ENCODE measurements around the gene CFD.
A peak's percentile ranks its signal among the peaks of the same experiment; 100 is the strongest.
"Not testable (repeated sequence)": the region's sequence is repeated elsewhere in the genome, so short reads cannot be mapped to it uniquely, and the experiment has no call there.

CFD gene

DNA sequence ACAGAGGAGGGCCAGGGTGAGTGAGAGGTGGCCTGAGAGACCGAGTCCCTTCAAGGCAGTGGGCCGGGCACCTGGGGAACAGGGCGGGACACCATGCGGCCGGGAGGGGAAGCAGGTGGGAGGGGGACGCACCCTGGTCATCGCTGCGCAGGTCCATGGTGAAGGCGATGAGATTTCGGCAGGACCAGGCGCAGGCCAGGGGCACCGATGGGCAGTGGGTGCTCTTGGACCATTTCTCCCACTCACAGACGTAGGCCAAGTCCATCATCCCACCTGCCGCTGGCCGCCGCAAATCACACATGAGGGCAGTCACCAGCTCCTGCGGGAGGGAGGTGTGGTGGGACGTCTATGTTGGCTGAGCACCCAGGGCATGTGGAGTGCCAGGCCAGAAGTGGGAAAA lies 31.4 kb downstream of the CFD start:
- no peak for DNase-seq

DNA sequence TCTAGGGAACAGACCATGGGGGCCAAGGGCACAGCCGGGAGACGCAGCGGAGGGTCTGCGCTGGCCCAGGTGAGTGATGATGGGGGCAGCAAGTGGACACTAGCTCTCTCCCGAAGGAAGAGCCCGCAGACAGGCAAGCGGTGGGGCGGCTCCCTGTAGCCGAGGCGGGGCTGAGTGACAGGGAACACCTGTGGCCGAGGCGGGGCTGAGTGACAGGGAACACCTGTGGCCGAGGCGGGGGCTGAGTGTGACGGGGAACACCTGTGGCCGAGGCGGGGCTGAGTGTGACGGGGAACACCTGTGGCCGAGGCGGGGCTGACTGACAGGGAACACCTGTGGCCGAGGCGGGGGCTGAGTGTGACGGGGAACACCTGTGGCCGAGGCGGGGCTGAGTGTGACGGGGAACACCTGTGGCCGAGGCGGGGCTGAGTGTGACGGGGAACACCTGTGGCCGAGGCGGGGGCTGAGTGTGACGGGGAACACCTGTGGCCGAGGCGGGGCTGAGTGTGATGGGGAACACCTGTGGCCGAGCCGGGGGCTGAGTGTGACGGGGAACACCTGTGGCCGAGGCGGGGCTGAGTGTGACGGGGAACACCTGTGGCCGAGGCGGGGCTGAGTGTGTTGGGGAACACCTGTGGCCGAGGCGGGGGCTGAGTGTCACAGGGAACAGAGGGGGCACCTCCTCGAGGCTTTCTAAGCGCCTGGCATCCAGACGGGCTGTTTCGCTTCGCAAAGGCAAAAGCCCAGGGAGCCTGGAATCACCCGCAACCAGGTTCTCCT lies 32.1 kb downstream of the CFD start:
- DNase-seq = not testable (repeated sequence)

DNA sequence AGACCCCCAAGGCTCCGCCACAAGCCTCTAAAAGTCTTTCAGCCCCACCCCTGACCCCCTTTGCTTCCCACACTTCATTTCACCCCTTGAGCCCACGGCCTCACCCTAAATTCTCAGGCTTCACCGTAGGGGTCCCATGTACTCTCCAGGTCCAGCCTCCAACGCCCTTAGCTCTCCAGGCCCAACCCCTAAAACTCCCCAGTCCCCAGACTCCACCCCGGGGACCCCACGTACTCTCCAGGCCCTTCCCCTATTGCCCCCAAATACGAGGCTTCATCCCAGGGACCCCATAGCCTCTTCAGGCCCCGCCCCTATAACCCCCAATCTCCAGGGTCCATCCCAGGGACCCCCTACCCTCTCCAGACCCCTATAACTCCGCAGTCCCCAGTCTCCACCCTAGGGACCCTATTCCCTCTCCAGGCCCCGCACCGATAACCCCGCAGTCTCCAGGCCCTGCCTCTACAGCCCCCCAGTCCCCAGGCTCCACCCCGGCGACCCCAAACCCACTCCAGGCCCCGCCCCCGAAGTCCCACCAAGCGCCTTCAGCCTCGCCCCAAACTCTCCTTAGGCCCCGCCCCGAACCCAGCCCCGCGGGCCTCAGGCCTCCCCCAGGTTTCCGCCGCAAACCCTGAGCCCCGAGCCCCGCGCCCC lies 32.9 kb downstream of the CFD start:
- peak; percentile 29 to 34 for DNase-seq

DNA sequence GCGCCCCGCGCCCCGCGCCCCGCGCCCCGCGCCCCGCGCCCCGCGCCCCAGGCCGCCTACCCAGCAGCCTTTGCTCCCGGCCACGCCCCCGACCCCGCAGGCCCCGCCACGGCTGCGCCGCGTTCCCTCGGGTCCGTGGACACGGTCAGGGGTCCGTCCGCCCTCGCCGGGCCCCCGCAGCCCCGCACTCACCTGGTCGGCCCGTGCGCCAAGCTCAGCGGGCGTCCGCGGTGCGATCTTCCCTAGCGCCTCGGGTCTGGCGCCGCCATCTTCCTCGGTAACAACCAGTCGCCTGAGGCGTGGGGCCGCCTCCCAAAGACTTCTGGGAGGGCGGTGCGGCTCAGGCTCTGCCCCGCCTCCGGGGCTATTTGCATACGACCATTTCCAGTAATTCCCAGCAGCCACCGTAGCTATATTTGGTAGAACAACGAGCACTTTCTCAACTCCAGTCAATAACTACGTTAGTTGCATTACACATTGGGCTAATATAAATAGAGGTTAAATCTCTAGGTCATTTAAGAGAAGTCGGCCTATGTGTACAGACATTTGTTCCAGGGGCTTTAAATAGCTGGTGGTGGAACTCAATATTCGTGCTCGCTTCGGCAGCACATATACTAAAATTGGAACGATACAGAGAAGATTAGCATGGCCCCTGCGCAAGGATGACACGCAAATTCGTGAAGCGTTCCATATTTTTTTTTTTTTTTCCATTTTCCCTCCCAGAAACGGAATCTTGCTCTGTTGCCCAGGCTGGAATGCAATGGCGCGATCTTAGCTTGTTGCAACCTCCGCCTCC lies 33.6 kb downstream of the CFD start, which contains the start of the genes MED16 and RNU6-9:
Gene MED16, minus strand, starts transcription at position 294 of the 796 bp plus-strand sequence. CDS start 2,056 bp downstream, outside the sequence.
Gene RNU6-9, plus strand, starts transcription at position 591 of the 796 bp plus-strand sequence.
- peak; percentile 88 to 93 for DNase-seq

DNA sequence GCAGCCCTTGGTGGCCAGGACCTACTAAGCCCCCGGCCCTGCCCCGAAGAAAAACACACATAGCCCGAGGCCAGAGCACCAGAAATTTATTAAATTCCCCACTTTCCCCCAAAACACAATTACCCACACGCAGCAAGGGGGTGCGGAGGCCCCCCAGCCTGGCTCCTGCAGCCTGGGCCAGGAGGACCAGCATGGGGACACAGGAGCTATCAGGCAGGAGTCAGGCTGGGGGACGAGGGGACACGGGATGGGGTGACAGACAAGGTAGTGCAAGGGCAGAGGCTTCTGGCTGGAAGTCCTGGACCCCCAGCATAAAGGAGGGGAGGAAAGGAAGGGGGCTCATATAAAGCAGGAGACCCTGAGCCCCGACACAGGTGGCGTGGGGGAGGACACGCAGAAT lies 37.0 kb downstream of the CFD start:
- DNase-seq = no peak

DNA sequence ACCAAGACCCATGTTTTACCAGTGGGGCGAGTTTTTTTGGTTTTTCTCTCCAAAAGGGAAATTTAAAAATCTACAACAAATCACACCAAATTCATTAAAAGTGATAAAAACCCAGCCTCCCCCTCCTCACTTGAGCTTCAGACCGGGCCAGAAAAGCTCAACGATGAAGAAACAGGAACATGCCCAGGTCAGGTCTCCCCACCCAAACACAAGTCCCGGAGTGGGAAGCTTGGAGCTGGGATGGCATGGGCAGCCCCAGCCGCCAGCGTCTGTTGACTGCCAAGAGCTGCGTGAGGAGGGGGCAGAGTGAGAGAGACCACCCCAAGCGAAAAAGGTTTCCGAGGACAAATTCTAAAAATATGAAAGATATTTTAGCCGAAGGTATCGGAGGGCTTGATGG lies 37.5 kb downstream of the CFD start:
- no peak for DNase-seq

DNA sequence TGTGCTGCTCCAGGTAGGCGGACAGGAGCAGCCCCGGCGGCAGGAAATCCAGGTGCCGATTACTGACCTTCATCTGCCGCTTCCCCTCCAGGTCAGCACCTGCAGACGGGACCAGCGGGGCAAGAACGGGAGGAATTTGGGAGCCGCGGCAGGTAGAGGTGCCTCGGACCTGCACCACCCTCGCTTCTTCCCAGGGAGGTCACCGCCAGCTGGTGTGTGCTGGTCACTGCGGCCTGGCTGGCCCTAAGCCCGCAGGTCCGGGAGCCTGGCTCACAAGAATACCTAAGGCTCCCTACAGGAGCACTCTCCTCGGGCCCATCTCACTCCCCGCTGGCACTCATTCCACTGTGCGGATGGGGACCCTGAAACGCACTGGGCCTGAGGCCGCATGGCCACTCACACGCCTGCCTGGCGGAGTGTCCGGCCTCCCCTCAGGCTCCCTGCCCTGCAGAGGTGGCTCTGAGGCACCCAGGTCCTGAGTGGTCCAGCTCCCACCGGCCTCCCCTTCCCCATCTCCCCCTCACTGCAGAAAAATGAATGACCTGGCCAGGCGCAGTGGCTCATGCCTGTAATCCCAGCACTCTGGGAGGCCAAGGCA lies 38.1 kb downstream of the CFD start:
- no peak for DNase-seq

DNA sequence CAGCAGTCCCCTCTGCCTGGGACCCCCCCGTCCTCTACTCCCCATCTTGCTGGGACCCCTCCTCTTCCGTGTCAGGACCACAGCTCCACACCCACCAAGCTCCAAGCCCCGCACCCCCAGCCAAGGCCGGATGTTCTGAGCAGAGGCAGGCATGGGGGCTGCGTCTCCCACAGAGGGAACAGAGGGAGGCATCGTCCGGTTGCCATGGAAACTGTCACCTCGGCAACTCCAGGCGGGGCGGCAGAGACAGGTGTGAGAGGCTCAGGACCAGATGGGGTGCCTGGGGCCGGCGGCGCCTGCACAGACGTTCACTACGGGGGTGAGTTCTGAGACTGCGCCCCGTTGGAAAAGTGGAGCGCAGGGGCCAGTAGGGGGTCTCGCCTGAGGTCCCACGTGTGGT lies 39.2 kb downstream of the CFD start:
- no peak for DNase-seq

DNA sequence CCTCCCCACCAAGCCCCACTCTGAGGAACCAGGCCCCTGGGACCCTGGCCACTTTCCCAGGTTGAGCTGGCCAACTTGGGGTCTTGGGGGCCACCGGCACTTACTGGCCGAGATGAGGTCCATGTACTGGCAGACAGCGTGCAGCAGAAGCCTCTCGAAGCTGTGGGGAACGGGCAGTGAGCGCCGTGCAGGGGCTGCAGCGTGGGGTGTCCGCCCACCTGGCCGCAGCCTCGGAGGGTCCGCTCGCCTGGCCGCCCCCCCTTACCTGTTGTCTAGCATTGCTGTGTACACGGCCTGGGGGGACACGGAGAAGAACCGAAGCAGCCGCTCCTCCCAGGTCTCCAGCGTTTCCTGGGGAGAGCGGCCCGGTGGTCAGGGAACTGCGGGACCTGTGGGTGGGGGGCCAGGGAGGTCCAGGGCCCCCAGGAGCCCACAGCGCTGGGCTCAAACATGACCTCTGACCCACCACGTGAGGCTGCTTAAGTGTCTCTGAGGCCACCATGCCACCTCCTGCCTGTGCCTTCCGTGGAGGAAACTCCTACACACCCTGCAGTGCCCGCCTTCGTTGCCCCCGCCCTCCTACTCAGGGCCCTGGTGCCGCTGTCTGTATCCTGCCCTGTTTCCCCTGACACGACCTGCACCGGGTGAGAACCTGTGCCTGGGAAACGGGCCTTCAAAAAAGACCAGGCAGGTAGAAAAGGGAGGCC lies 40.0 kb downstream of the CFD start:
- no peak for DNase-seq

DNA sequence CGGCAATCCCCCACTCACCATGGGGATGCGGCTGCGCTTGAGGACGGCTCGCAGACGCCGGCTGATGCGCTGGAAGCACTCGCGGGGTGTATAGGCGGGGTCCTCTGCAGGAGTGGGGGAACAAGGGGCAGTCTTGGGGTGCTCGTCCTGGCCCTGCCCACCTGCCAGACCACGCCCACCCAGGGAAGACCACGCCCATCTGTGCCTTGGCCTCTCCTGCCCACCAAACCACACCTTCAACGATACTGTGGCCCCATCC lies 40.5 kb downstream of the CFD start:
- no peak for DNase-seq

DNA sequence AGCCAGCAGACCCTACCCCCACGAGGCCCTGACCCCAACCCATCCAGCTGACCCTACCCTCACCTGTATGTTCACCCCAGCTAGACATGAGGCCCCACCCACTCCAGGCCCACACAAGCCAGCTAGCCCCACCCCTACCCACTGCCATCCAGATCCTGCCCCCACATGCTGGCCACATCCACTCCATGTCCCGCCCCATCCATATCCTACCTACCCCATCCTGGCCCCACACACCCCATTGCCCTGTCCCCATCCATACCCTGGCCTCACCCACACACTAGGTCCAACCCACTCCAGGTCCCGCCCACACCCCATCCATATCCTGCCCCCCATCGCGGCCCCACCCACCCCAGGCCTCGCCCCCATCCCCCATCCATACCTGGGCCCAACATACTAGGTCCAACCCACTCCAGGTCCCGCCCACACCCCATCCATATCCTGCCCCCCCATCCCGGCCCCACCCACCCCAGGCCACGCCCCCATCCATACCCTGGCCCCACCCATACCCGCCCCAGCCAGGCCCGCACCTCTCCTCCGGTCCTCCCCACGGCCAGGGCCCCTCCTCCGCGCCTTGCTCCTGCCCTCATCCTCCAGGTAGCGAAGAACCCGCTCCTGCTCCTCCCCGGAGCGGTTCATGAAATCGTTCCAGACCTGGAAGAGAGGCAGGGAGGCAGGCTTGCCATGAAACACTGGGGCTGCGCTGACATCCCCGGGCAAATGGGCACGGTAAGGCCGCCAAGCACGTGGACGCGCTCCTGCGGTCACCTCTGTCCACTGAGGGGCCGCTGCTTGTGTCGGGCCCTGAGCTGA lies 41.0 kb downstream of the CFD start:
- peak in 1 of 2 donors; percentile 2 for DNase-seq

DNA sequence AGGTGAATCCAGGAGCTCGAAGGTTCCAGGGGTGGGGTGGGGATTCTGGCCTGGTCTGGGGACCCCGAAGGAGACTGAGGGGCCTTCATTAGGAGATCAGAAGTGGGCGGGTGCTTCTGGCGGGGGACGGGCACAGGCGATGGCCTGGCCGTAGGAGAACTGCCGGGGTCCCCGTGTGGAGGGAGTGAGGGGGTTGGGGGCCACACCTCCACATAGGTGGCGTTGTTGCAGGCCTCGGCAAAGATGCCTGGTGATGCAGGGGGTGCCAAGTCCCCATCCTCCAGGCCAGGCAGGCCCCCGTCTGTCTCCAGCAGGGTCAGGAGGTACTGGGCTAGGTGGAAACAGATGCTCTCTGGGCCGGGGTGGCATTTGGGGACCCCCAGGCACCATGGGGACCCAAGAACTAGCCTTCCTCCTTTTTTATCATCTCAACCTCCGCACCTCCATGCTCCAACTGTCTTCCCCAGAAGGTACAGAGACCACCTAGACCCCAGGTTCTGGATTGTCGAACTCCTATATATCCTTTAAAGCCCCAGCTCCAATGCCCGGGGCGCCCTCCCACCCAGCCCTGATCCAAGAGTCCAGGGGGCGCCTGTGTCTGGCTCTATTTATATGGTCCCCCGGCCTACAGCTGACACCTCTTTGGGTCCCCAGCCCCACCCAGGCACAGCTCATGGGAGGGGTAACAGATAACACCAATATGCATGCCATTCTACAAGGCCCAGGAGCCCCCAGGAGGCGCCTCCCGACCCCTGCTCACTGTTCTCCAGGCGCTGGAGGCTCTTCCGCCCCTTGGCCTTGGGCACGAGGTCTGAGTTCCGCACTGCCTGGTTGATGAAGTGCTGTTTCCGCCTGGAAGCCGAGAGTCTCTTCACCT lies 42.0 kb downstream of the CFD start:
- DNase-seq = no peak

DNA sequence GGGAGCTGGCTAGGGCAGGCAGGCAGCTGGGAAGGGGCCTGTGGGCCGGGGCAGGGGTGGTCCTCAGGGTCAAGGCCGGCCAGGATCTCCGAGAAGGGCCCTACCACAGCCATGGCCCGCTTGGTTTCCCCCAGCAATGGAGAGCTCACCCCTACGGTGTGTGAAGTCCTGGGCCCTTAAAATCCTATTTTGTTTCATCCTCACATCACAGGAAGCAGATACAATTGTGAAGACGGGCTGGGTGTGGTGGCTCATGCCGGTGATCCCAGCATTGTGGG lies 42.6 kb downstream of the CFD start:
- DNase-seq = no peak

DNA sequence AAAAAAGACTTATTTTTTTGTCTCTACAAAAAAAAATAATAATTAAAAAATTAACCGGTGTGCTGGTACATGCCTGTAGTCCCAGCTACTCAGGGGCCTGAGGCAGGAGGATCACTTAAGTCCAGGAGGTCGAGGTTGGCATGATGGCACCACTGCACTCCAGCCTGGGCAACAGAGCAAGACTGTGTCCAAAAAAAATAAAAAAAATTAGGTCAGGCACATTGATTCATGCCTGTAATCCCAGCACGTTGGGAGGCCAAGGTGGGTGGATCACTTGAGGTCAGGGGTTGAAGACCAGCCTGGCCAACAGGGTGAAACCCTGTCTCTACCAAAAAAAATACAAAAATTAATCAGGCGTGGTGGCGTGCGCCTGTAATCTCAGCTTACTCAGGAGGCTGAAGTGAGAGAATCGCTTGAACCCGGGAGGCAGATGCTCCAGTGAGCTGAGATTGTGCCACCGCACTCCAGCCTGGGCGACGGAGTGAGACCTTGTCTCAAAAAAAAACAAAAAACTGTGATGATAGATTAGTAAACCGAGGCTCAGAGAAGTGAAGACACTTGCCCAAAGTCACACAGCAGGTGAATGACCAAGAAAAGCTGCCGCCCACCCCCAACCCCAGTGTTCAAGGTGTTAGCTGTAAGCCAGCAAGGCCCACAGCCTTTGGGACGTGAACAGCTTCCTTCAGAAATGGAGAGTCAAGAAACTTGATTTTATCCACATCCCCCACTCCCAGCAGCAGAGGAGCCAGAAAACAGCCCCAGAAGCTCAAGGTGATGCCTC lies 43.2 kb downstream of the CFD start:
- DNase-seq = no peak

DNA sequence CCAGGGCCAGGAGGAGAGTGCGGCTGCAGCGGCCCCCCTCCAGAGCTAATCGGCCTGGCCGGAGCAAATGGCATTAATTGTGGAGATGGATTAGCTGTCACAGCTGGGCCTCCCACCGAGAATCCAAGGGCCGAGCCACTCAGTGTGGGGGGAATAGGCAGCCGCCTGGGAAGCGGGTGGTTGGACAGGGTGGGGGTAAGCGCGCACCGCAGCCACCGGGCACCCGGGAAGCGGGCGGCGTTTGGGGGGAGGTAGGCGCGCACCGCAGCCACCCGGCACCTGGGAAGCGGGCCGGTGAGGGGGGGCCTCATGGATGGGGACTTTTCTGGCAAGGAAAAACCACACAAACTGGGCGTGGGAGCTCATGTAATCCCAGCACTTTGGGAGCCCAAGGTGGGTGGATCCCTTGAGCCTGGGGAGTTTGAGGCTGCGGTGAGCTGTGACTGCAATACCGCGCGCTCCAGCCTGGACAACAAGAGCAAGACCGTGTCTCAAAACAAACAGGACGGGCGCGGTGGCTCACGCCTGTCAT lies 43.9 kb downstream of the CFD start:
- no peak for DNase-seq

DNA sequence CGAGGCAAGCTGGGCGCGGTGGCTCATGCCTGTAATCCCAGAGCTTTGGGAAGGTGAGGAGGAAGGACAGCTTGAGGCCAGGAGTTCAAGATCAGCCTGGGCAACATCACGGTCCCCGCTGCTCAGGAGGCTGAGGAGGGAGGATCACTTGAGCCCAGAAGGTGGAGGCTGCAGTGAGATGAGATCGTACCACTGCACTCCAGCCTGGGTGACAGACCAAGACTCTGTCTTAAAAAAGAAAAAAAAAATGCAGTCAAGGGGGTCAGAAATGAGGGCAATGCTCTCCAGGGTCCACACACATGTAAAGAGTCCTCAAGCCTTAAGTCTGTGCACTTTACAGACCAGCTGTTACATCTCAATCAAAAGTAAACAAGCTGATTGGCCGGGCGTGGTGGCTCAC lies 45.1 kb downstream of the CFD start:
- DNase-seq = no peak

DNA sequence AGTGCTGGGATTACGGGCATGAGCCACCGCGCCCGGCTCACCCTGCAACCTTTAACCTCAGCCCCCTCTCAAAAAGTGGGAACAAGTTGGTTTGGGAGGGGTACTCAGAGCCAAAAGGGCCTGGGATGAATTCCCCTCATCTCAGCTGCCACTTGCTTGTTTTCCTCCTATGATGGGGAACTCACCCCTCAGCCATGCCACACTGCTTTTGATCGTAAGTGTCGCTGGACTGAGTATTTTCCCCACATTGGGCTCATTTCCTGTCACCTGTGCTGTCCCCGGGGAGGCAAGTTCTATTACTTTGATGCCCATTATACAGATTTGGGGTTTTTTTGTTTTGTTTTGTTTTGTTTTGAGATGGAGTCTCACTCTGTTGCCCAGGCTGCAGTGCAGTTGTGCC lies 47.0 kb downstream of the CFD start:
- no peak for DNase-seq

DNA sequence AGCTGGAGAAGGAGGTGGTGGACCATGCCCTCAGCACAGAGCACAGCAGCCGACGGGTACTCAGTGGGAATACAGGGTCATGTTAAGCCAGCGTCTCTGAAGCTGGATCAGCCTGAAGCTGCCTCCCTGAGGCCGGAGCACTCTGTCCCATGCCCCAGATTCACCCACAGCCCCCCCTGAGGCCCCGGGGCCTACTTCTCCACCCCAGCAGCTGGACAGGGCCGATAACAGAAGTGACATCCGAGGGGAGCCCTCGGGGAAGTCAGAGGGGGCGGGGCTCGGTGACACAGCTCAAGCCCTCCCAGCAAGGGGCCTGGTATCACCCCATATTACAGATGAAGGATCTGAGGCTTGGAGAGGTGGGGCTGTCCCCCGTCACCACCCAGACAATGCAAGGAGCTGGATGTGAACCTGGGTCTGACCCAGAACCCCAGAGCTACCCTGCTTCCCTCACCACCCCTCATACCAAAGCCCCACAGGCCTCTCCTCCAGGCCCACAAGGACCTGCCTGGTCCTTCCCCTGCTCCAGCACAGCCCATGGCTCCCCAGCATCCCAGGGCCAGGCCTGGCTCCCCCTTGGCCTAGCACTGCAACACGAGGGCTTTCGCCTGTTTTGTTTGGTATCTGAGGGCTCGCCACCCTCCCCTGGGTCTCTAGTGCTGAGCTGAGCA lies 47.9 kb downstream of the CFD start:
- DNase-seq = peak; percentile 64 to 75

All from inflammatory macrophage treated with lipopolysaccharide for 1 hour (primary cell).